ENCODE data around the gene SMAD9.

- TF ChIP-seq REST (IDR thresholded peaks at IDR 0.05; ENCODE audit: insufficient read depth in 1 of 2, low read depth in 2 of 2, low read length in 2 of 2) (no peak), TAF1 (IDR thresholded peaks at IDR 0.05; ENCODE audit: borderline replicate concordance, insufficient read depth, low read length) (no peak), POLR2AphosphoS5 (IDR thresholded peaks at IDR 0.05; ENCODE audit: low read depth, low read length) (no peak), SIN3A (IDR thresholded peaks at IDR 0.05; ENCODE audit: borderline replicate concordance, insufficient read depth, low read length) (no peak), FOXP2 (optimal IDR thresholded peaks at IDR 0.05; ENCODE audit: borderline replicate concordance, extremely low read depth, extremely low read length, insufficient read depth) (no peak)
Observed at GRCh38 chr13:36795463-36795862, 124.6 kb downstream of the SMAD9 start.
